KMS-11 (cell line): Measurements from ENCODE around the gene VIT.

ENCODE experiments used
- H2AFZ ChIP-seq: fragments of 200-600 bp; sonication (generic); 2 replicates; pipeline ENCODE4 v1.6.1; 2016; ENCODE audit warnings: antibody characterized with exemption, mixed run types, low read depth
- H3K27ac ChIP-seq: fragments of 200-600 bp; sonication (generic); 2 replicates; pipeline ENCODE4 v1.6.1; 2016; ENCODE audit warnings: mild to moderate bottlenecking, mixed run types
- H3K27me3 ChIP-seq: fragments of 200-600 bp; sonication (generic); 2 replicates; pipeline ENCODE4 v1.6.1; 2017; ENCODE audit warnings: mild to moderate bottlenecking, low read depth, mixed run types, moderate library complexity; ENCODE audit not compliant: insufficient read depth
- H3K36me3 ChIP-seq: fragments of 200-600 bp; sonication (generic); 2 replicates; pipeline ENCODE4 v1.6.1; 2017; ENCODE audit warnings: mild to moderate bottlenecking, mixed run types; ENCODE audit not compliant: insufficient read depth
- H3K4me1 ChIP-seq: fragments of 200-600 bp; sonication (generic); 2 replicates; pipeline ENCODE4 v1.6.1; 2016; ENCODE audit warnings: mild to moderate bottlenecking, low read depth, mixed run types; ENCODE audit not compliant: poor library complexity, severe bottlenecking
- H3K4me2 ChIP-seq: fragments of 200-600 bp; sonication (generic); 2 replicates; pipeline ENCODE4 v1.7.0; 2016; ENCODE audit warnings: mild to moderate bottlenecking, mixed run types
- H3K4me3 ChIP-seq: fragments of 200-600 bp; sonication (generic); IDR thresholded peaks from 2 replicates; pipeline ENCODE4 v1.6.1; 2017; ENCODE audit warnings: low read depth, low read length, mixed read lengths; ENCODE audit not compliant: insufficient read depth
- H3K79me2 ChIP-seq: fragments of 200-600 bp; sonication (generic); 2 replicates; pipeline ENCODE4 v1.6.1; 2016; ENCODE audit warnings: low read depth, mixed run types; ENCODE audit not compliant: insufficient read depth
- H3K9ac ChIP-seq: fragments of 200-600 bp; sonication (generic); 2 replicates; pipeline ENCODE4 v1.6.1; 2016; ENCODE audit warnings: mild to moderate bottlenecking, mixed run types
- H4K20me1 ChIP-seq: fragments of 200-600 bp; sonication (generic); 2 replicates; pipeline ENCODE4 v1.6.1; 2016; ENCODE audit warnings: mild to moderate bottlenecking, mixed run types; ENCODE audit not compliant: insufficient read depth
- CTCF ChIP-seq: fragments of 200-600 bp; sonication (generic); conservative IDR thresholded peaks from 2 replicates; pipeline ENCODE4 v1.6.1; 2017; ENCODE audit warnings: low read depth, mild to moderate bottlenecking, antibody characterized with exemption, low read length, moderate library complexity, mixed read lengths

The VIT gene

GRCh38 chr2:36811071-36811470, 114.6 kb downstream of the VIT start:
- Histone ChIP-seq H3K4me2 (no peak overlapping the region), H2AFZ (no peak overlapping the region), H3K27ac (no peak overlapping the region), H3K4me3 (no peak overlapping the region), H3K79me2 (no peaks in the 10 kb centered on the region), H3K4me1 (no peaks in the 10 kb centered on the region), H3K36me3 (no peaks in the 10 kb centered on the region), H3K27me3 (no peaks in the 10 kb centered on the region), H3K9ac (no peak overlapping the region), H4K20me1 (no peaks in the 10 kb centered on the region)
- no peak for TF ChIP-seq CTCF

GRCh38 chr2:36812196-36812595, 115.7 kb downstream of the VIT start:
- H3K9ac ChIP-seq, result no peak overlapping the region
- H3K27ac ChIP-seq, result no peak overlapping the region
- no peaks in the 10 kb centered on the region for H3K36me3 ChIP-seq
- H3K27me3 ChIP-seq, result no peaks in the 10 kb centered on the region
- H4K20me1 ChIP-seq, result no peaks in the 10 kb centered on the region
- no peak for TF ChIP-seq CTCF
- no peaks in the 10 kb centered on the region for H3K4me1 ChIP-seq
- H2AFZ ChIP-seq, result no peak overlapping the region
- no peak overlapping the region for H3K4me3 ChIP-seq
- no peak overlapping the region for H3K4me2 ChIP-seq
- H3K79me2 ChIP-seq, result no peaks in the 10 kb centered on the region

GRCh38 chr2:36818542-36818941, 122.0 kb downstream of the VIT start:
- no peak overlapping the region for H3K27ac ChIP-seq
- no peaks in the 10 kb centered on the region for H3K4me1 ChIP-seq
- no peak overlapping the region for H3K4me3 ChIP-seq
- H4K20me1 ChIP-seq, result no peaks in the 10 kb centered on the region
- TF ChIP-seq CTCF, result no peak
- no peaks in the 10 kb centered on the region for H3K79me2 ChIP-seq
- no peak overlapping the region for H2AFZ ChIP-seq
- H3K27me3 ChIP-seq, result no peaks in the 10 kb centered on the region
- no peak overlapping the region for H3K4me2 ChIP-seq
- no peaks in the 10 kb centered on the region for H3K36me3 ChIP-seq
- H3K9ac ChIP-seq, result no peak overlapping the region

GRCh38 chr2:36819095-36819711, 122.7 kb downstream of the VIT start:
- no peak overlapping the region for H3K4me3 ChIP-seq
- no peaks in the 10 kb centered on the region for H3K79me2 ChIP-seq
- no peak overlapping the region for H3K9ac ChIP-seq
- TF ChIP-seq CTCF, result no peak
- H3K36me3 ChIP-seq, result no peaks in the 10 kb centered on the region
- H4K20me1 ChIP-seq, result no peaks in the 10 kb centered on the region
- no peaks in the 10 kb centered on the region for H3K27me3 ChIP-seq
- no peak overlapping the region for H3K4me2 ChIP-seq
- no peak overlapping the region for H2AFZ ChIP-seq
- no peaks in the 10 kb centered on the region for H3K4me1 ChIP-seq
- no peak overlapping the region for H3K27ac ChIP-seq
